HG03064 (cell line): ENCODE measurements around the gene ZBTB39.
"Not testable (repeated sequence)": the region's sequence is repeated elsewhere in the genome, so short reads cannot be mapped to it uniquely, and the experiment has no call there.

ENCODE experiments used
- ATAC-seq: cut with Tn5 transposase; IDR thresholded peaks from one replicate; pipeline ENCODE4 v1.9.1; 2021; ENCODE audit warnings: low read depth; ENCODE audit not compliant: unreplicated experiment

Gene ZBTB39, protein sequence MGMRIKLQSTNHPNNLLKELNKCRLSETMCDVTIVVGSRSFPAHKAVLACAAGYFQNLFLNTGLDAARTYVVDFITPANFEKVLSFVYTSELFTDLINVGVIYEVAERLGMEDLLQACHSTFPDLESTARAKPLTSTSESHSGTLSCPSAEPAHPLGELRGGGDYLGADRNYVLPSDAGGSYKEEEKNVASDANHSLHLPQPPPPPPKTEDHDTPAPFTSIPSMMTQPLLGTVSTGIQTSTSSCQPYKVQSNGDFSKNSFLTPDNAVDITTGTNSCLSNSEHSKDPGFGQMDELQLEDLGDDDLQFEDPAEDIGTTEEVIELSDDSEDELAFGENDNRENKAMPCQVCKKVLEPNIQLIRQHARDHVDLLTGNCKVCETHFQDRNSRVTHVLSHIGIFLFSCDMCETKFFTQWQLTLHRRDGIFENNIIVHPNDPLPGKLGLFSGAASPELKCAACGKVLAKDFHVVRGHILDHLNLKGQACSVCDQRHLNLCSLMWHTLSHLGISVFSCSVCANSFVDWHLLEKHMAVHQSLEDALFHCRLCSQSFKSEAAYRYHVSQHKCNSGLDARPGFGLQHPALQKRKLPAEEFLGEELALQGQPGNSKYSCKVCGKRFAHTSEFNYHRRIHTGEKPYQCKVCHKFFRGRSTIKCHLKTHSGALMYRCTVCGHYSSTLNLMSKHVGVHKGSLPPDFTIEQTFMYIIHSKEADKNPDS

GRCh38 chr12:57005980-57006808 lies at the start of gene ZBTB39:
ZBTB39 (minus strand) TSS chr12:57006546; CDS start chr12:57004917, 1,629 bp downstream.
- ATAC-seq = peak; percentile 49

GRCh38 chr12:57055824-57056223 lies 49.5 kb upstream of the ZBTB39 start:
- no peak for ATAC-seq

DNA sequence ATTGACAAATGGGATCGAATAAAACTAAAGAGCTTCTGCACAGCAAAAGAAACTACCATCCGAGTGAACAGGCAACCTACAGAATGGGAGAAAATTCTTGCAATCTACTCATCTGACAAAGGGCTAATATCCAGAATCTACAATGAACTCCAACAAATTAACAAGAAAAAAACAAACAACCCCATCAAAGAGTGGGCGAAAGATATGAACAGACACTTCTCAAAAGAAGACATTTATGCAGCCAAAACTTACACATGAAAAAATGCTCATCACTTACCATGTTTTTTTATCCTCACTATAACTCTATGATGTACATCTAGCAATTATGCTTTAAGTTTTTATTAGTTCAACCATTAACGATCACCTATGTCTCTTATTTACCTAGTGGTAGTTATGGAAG lies 47.6 kb upstream of the ZBTB39 start:
- ATAC-seq = not testable (repeated sequence)

DNA sequence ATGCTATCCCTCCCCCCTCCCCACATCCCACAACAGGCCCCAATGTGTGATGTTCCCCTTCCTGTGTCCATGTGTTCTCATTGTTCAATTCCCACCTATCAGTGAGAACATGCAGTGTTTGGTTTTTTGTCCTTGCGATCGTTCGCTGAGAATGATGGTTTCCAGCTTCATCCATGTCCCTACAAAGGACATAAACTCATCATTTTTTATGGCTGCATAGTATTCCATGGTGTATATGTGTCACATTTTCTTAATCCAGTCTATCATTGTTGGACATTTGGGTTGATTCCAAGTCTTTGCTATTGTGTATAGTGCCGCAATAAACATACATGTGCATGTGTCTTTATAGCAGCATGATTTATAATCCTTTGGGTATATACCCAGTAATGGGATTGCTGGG lies 46.8 kb upstream of the ZBTB39 start:
- ATAC-seq = not testable (repeated sequence)

DNA sequence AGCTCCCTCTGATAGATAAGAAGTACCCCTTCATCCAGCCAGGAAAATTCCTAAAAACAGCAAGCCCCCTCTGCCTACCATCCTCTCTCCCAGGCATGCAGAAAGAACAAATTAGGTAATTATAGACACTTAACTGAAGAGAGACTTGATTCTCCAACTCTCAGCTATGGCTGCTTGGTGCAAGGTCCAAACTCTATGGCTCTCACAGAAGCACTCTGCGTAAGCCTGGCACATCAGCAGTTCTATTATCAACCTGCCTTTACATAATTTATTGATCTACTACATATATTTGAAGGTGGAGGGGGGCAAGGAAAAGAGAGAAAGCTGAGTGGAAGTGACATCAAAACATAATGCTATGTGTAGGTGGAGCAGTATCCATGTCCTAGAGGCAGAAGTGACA lies 44.7 kb upstream of the ZBTB39 start:
- ATAC-seq = no peak

DNA sequence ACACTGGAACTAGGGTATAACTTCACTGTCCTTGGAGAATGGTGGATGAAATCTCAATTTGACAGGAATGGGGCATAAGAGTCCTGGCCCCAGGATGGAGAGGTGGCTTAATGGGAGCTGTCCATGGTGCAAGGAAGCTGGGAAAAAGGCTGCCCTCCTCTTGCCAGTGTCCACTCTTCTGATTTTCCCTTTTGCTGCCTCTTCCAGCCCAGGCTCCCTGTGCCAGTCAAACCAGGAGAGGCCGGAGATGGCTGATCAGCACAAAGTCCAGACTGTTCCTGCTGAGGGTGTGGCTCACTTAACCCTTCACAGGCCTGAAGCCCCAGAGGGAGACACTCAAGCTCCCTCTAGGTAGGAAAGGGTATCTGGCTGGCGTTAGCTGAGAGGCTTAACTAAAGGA lies 43.5 kb upstream of the ZBTB39 start, which contains the start of gene MYO1A:
TSS of gene MYO1A (minus strand) at position 240 of the 400 bp plus-strand sequence. CDS start 1,806 bp downstream, outside the sequence.
- no peak for ATAC-seq

GRCh38 chr12:57049119-57049446 lies 42.7 kb upstream of the ZBTB39 start:
- ATAC-seq = no peak

- no peak for ATAC-seq
These were observed 42.2 kb upstream of the ZBTB39 start for GRCh38 chr12:57048423-57049118.

DNA sequence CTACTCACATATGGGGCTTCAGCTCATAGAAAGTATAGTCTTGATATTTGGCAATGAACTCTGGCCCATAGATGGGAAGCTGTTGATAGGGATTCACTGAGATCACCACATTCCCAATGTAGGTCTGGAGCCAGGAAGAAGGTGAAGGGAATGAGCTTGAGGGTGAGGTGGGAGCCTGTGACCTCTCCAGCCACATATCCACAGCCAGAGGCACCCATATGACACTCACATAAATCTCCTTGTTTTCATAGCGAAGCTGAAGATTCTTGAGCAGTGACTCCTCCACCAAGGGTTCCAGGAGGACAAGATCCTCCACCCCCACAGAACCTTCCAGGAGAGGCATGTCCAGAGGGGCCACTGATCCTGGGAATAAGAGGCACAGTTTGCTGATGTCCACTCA lies 41.6 kb upstream of the ZBTB39 start:
- no peak for ATAC-seq

DNA sequence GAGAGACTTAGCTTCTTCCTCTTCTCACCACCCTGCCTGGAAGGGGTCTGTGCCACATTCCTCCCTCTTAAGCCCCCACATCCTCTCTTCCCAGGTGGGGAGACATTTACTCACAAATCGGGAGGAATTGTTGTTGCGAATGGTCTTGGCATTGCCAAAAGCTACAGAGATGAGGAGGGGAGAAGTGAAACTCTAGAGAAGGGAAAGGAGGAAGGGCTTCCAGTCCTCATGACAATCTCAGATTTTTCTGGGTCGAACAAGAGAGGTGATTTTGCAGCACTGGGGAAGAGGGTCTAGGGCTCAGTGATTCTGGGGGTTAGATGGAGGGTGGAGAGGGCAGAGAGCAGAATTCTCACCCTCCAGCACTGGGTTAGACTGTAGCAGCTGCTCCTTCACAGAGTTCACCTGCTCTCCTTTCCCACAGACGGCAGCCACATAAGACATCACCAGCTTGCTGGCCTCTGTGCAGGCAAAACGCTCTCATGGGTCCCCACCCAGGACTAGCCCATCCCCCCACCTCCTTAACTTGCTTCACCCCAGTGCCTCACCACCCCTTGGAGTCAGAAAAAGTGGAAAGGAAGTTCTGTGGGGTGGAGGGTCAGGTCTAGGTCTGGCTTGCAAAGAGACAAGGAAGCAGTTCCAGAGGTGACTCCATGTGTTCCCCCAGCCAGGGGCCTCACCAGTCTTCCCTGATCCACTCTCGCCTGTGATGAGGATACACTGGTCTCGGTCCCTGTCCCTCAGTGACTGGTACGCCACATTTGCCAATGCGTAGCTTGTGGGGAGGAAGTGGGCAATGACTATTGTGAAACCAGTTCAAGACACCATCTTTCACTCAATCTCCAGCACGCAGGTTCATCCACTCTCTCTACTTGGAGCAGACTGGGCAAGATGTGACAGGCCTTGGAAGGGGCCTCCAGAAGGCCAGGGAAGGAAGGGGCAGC lies 40.9 kb upstream of the ZBTB39 start:
- no peak for ATAC-seq

DNA sequence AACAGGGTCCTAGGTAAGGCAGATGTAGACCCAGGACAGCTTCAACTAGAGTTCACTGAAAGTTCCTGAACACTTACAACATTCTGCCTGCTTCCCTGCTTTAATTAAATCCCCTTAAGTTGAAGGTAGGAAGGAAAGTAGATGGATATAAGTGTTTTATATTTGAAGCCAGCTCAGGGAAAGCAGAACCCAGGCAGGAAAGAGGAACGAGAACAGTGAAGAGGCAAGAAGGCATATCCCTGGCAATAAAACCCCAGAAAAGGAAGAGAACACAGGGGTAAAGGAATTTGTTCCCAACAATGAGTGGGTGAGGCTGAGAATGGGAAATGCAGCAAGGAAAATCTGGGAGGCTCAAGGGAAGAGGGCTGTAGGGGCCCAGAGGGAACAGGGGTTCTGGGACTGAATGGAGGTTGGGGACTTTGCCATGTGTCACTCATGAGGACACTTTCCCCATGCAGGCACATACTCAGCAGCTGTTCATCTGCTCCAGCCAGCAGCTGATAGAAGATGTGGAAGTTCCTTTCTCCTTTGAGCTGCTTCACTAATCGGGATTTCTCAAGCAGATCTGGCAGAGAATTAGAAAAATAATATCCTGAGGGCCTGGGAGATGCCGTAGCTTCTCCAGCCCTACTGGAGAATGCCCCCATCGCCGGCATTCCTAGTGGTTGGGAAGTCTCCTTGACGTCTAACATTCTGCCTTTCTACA lies 39.9 kb upstream of the ZBTB39 start:
- ATAC-seq = no peak

GRCh38 chr12:57044889-57045288 lies 38.5 kb upstream of the ZBTB39 start:
- ATAC-seq = no peak

GRCh38 chr12:57044468-57044867 lies 38.1 kb upstream of the ZBTB39 start:
- ATAC-seq = no peak

DNA sequence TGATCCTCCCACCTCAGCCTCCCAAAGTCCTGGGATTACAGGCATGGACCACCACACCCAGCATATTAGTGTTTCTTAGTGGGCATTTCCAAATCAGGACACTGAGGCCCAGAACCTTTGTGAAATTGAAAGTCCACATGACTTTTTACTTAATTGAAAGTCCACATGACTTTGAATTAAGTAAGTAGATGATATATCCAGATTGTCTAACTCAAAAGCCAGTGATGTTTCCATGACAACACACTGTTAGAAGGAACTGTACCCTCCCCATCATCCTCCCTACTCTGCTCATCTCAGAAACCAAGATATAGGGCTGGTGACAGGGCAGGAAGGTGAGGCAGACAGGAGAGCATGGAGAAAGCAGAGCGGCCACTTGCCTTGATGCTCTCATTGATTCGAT lies 36.3 kb upstream of the ZBTB39 start:
- ATAC-seq = no peak

DNA sequence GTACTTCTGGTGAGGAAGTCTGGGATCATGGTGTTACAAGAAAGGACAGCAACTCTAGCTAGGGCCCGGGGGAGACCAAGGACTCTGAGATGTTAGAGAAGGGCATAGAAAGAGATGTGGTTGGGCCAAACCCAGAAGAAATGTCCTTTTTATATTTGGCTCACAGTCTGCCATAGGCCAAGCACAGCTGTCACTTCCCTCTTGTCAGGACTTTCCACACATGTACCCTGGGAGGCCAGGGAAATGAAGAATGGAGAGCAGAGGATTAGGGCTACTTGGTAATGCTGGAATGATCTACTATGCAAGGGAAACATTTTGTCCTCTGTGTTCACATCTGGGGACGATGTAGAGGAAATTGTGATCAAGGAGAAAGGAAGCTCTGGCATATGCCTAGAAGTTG lies 34.4 kb upstream of the ZBTB39 start:
- no peak for ATAC-seq

GRCh38 chr12:57040211-57040610 lies 33.9 kb upstream of the ZBTB39 start:
- ATAC-seq = no peak

- ATAC-seq = no peak
These were observed 32.9 kb upstream of the ZBTB39 start for GRCh38 chr12:57039016-57039798.

DNA sequence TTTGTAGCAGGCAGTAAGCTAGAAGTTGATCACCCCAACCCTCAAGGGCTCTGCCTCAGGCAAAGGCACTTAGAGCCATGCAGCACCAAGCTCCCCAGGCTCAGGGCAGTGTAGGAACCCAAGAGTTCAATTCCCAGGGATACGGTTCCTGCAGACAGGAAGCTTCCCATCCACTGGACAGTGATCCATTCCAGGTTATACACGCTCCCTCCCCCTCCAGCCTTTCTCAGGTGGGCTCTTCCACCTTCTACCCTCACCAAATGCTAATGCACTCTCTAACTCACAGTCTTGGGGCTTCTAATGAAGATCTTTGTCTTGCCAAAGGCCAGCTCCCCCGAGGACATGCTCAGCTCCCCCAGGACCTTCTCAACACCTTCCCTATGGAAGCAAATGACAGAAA lies 30.9 kb upstream of the ZBTB39 start:
- ATAC-seq = no peak
